M059J (cell line): ENCODE results near the gene TECPR1. TPM values are rescaled to one million over a fixed set of nuclear protein-coding genes. Genes with fewer than 3 reads are reported as not detected.

Experiments used
- DNase-seq: peaks from one replicate; pipeline ENCODE4 v3.0.0-alpha.2; 2012; ENCODE audit warnings: low read depth
- total RNA-seq: library from RNA; depleted of rRNA; stranded (reverse); fragments of >200 nt; shearing (Covaris generic); gene quantifications from 2 replicates; pipeline ENCODE4 v1.2.3, GENCODE V29; 2014

Gene TECPR1
- total RNA-seq, 1 experiment from 2014 or later, result 16.8 TPM

GRCh38 chr7:98211221-98211675 lies 40.8 kb downstream of the TECPR1 start, which contains the start of gene BHLHA15:
BHLHA15 (plus strand) TSS chr7:98211439; CDS start chr7:98212310, 871 bp downstream.
- DNase-seq, result peak; percentile 24

GRCh38 chr7:98210513-98211220 lies 41.4 kb downstream of the TECPR1 start:
- DNase-seq, result no peak

GRCh38 chr7:98209166-98209920 lies 42.7 kb downstream of the TECPR1 start:
- DNase-seq, result no peak

- DNase-seq, result no peak
Observed at GRCh38 chr7:98206451-98207330, 45.3 kb downstream of the TECPR1 start.

GRCh38 chr7:98205162-98205845 lies 46.7 kb downstream of the TECPR1 start:
- no peak for DNase-seq

- no peak for DNase-seq
Observed at GRCh38 chr7:98204670-98205069, 47.4 kb downstream of the TECPR1 start.

GRCh38 chr7:98203964-98204605 lies 47.9 kb downstream of the TECPR1 start:
- no peak for DNase-seq

- DNase-seq, result no peak
Observed at GRCh38 chr7:98203261-98203963, 48.6 kb downstream of the TECPR1 start.

- DNase-seq, result no peak
Observed at GRCh38 chr7:98202367-98203195, 49.5 kb downstream of the TECPR1 start.

- DNase-seq, result no peak
Observed at GRCh38 chr7:98200364-98200763, 51.7 kb downstream of the TECPR1 start.

GRCh38 chr7:98199131-98199530 lies 52.9 kb downstream of the TECPR1 start:
- no peak for DNase-seq

- no peak for DNase-seq
Observed at GRCh38 chr7:98196706-98197605, 55.1 kb downstream of the TECPR1 start.

- no peak for DNase-seq
Observed at GRCh38 chr7:98194672-98195457, 57.2 kb downstream of the TECPR1 start.

GRCh38 chr7:98194186-98194585 lies 57.8 kb downstream of the TECPR1 start:
- no peak for DNase-seq

GRCh38 chr7:98193474-98194180 lies 58.4 kb downstream of the TECPR1 start:
- no peak for DNase-seq

- no peak for DNase-seq
Observed at GRCh38 chr7:98192781-98193457, 59.1 kb downstream of the TECPR1 start.
